Erythroblast (primary cell): ENCODE data around the gene PMVK.

Experiments
- GATA1 ChIP-seq: IDR thresholded peaks from 2 replicates; pipeline ENCODE4 v1.6.1; 2011; ENCODE audit warnings: low read depth, mild to moderate bottlenecking, control low read depth, low read length, moderate library complexity
- POLR2A ChIP-seq: IDR thresholded peaks from 2 replicates; pipeline ENCODE4 v1.6.1; 2011; ENCODE audit warnings: mild to moderate bottlenecking, low read length

- TF ChIP-seq POLR2A = no peak
- no peak for TF ChIP-seq GATA1
Observed at GRCh38 chr1:154964359-154964758, 27.8 kb upstream of the PMVK start.
